ENCODE results near the gene SUSD2.

The SUSD2 gene

GRCh38 chr22:24186892-24187670, 5.8 kb downstream of the SUSD2 start:
- TF ChIP-seq, protein P1, sequence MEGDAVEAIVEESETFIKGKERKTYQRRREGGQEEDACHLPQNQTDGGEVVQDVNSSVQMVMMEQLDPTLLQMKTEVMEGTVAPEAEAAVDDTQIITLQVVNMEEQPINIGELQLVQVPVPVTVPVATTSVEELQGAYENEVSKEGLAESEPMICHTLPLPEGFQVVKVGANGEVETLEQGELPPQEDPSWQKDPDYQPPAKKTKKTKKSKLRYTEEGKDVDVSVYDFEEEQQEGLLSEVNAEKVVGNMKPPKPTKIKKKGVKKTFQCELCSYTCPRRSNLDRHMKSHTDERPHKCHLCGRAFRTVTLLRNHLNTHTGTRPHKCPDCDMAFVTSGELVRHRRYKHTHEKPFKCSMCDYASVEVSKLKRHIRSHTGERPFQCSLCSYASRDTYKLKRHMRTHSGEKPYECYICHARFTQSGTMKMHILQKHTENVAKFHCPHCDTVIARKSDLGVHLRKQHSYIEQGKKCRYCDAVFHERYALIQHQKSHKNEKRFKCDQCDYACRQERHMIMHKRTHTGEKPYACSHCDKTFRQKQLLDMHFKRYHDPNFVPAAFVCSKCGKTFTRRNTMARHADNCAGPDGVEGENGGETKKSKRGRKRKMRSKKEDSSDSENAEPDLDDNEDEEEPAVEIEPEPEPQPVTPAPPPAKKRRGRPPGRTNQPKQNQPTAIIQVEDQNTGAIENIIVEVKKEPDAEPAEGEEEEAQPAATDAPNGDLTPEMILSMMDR (conservative IDR thresholded peaks at IDR 0.05) = no peak
- no peak for TF ChIP-seq ZFX (IDR thresholded peaks at IDR 0.05)
- no peak overlapping the region for H3K27ac ChIP-seq

- TF ChIP-seq ZFX (IDR thresholded peaks at IDR 0.05) = no peak
- TF ChIP-seq, protein P1 (conservative IDR thresholded peaks at IDR 0.05) = no peak
- H3K27ac ChIP-seq = no peak overlapping the region
Measured at GRCh38 chr22:24187731-24188644, 6.7 kb downstream of the SUSD2 start.

GRCh38 chr22:24188705-24189248, 7.5 kb downstream of the SUSD2 start:
- no peak overlapping the region for H3K27ac ChIP-seq
- TF ChIP-seq, protein P1 (conservative IDR thresholded peaks at IDR 0.05) = no peak
- TF ChIP-seq ZFX (IDR thresholded peaks at IDR 0.05) = no peak

GRCh38 chr22:24189249-24190158, 8.2 kb downstream of the SUSD2 start:
- TF ChIP-seq ZFX (IDR thresholded peaks at IDR 0.05) = no peak
- TF ChIP-seq, protein P1 (conservative IDR thresholded peaks at IDR 0.05) = peak; percentile 94
- H3K27ac ChIP-seq = peak overlapping the region; percentile 16; the same call in 1 of the 2 replicates

DNA sequence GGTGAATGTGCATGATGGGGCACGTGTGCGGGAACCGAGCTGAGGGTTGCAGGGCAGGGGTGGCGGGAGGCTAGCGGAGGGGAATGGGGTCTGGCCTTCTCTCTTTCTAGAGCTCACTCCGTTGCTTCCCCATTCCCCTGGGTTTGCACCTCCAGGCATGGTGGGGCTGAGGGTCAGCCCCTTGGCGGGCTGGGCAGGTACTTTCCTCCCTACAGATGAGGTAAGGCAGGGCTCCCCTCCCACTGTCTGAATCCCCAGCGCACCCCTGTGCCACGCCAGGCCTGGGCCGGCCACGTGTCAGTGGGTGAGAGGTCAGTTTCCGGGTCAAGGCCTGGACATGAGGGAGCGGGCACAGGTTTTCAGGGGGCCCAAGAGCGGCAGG, 8.9 kb downstream of the SUSD2 start:
- no peak for TF ChIP-seq ZFX (IDR thresholded peaks at IDR 0.05)
- TF ChIP-seq, protein P1 (conservative IDR thresholded peaks at IDR 0.05) = no peak
- peak overlapping the region; percentile 16; the same call in 1 of the 2 replicates for H3K27ac ChIP-seq

DNA sequence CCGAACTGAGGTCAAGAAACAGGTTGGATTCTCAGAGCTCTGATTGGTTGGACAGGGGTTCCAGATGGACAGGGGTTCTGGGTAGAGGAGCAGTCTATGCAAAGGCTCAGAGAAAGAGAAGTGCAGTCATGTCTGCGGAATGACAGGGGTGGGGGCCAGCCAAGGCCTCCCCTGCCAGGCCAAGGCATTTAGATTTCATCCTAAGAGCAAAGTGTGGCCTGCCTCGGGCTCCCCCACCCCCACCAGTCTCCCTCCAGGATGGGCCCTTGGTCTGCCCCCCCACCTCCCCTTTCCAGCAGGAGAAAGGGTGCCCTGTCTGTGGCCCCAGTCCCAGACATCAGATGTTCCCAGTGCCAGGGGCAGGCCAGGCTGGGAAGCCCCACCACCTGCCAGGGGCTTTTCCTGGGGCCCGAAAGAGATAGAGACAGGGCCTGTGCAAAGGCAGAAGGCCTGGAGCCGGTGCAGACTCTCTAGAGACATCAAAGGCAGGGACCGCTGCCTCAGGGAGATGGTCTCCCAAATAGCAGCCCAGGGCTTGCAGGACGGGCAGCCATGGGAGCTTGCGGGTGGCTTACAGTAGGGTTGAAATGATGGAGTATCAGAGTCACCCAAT, 9.4 kb downstream of the SUSD2 start:
- H3K27ac ChIP-seq = peak overlapping the region; percentile 16; the same call in 1 of the 2 replicates
- no peak for TF ChIP-seq ZFX (IDR thresholded peaks at IDR 0.05)
- TF ChIP-seq, protein P1 (conservative IDR thresholded peaks at IDR 0.05) = no peak
